Measurements from ENCODE around the gene TYW1B.
"Not testable (repeated sequence)": the region's sequence is repeated elsewhere in the genome, so short reads cannot be mapped to it uniquely, and the experiment has no call there.

The TYW1B gene

DNA sequence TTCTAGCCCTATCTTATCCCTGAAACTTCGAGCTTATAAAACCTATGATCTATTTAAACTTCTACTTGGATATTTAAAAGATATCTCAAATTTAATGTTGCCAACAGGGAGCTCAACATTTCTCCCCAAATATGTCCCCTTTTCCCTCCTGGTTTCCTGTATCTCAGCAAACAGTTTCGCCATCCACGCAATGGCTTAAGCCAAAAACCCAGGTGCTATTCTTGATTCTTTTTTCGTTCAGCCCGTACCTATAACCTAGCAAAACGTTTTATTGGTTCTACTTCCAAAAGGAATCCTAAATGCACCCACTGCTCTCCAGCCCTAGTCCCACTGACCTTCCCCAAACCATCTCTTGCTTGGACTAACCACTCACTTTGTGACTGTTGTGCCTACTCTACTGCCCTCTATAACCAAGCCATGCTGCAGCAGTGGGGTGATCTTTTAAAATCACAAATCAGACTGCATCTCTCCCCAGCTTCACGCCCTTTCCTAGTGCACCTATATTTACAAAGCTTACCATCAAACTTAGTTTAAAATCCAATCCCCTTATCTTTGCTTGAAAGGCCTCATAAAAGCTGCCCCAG, 201.5 kb downstream of the TYW1B start:
- DNase-seq (ENCODE audit: low spot score) = not testable (repeated sequence)

- not testable (repeated sequence) for DNase-seq (ENCODE audit: low spot score)
Measured at GRCh38 chr7:72625721-72626423, 202.1 kb downstream of the TYW1B start.

- DNase-seq (ENCODE audit: low spot score) = no peak
Measured at GRCh38 chr7:72622532-72622931, 205.5 kb downstream of the TYW1B start.

DNA sequence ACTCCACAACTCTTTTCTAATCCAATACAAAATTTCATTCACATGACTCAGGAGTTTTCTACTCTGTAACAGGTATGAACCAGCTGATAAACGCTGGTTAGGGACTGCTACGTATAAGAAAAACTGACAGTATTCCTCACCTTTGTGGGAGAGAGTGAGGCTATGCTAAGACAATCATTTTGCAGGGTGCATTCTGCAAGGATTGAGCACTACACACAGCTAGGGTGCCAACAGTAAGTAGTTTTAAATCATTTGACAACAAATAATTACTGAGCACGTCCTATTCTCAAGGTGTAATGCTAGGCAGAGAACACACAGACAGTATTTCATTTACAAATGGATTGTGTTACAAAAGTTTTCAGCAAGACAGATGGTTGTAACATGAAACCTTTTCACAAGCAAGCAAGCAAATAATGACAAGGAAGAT, 206.2 kb downstream of the TYW1B start:
- not testable (repeated sequence) for DNase-seq (ENCODE audit: low spot score)

- DNase-seq (ENCODE audit: low spot score) = not testable (repeated sequence)
Measured at GRCh38 chr7:72620923-72621322, 207.1 kb downstream of the TYW1B start.

GRCh38 chr7:72618435-72619180, 209.4 kb downstream of the TYW1B start:
- peak; percentile 48 for DNase-seq (ENCODE audit: low spot score)

DNA sequence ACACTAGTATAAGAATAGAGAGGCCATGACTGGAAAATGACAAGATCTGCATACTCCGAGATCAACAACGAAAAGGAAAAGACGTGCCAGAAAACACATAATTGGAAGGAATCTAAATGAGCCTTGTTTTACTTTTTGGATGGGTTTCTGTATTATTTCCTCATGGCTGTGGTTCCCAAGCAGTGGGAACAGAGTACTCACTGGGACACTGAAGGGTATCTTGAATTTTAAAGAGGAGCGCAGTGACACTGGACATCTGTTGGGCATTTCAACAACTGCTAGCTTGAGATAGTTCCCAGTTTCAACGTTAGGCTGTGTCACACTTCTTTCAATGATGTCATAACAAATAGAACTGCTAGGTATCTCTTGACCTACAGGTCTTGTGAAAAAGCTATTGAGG, 218.2 kb downstream of the TYW1B start:
- not testable (repeated sequence) for DNase-seq (ENCODE audit: low spot score)

DNA sequence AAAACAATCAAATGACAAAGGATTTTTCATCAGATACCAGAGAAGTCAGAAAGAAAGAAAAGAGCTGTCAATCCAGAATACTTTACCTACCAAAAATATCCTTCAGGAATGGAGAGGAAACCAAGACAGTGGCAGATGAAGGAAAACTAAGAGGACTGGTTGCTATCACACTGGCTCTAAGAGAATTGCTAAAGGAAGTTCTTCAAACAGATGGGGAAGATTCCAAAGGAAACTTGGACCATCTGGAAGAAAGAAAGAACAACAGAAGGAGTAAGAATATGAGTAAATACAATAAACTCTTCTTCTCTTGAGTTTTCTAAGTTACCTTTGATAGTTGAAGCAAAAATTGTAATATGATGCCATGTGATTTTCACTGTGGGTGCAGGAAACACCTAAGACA, 220.0 kb downstream of the TYW1B start:
- DNase-seq (ENCODE audit: low spot score) = not testable (repeated sequence)

DNA sequence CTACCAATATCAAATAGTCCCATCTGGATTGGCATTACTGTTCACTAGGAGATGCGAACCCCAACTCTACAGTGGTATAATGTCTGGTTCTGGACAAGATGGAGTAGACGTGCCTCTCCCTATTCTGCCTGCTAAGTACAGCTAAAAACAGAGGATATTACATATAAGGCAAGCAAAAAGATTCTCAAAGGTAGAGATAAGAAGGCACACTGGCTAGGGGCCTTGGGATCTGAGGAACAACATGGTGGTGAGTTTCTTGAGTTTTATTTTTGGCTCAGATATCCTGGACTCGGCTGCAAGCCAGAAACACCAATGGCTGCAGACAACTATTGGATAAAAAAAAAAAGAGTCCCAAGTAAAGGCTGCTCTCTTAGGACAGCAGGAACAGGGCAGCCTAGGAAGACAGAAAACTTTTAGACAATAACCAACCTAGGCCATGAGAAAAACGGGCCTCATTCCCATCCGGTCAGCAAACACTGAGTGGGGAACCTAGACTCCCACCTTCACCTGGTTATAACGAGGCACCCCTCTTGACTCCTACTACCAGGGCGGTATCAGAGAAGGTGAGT, 222.1 kb downstream of the TYW1B start:
- not testable (repeated sequence) for DNase-seq (ENCODE audit: low spot score)

DNA sequence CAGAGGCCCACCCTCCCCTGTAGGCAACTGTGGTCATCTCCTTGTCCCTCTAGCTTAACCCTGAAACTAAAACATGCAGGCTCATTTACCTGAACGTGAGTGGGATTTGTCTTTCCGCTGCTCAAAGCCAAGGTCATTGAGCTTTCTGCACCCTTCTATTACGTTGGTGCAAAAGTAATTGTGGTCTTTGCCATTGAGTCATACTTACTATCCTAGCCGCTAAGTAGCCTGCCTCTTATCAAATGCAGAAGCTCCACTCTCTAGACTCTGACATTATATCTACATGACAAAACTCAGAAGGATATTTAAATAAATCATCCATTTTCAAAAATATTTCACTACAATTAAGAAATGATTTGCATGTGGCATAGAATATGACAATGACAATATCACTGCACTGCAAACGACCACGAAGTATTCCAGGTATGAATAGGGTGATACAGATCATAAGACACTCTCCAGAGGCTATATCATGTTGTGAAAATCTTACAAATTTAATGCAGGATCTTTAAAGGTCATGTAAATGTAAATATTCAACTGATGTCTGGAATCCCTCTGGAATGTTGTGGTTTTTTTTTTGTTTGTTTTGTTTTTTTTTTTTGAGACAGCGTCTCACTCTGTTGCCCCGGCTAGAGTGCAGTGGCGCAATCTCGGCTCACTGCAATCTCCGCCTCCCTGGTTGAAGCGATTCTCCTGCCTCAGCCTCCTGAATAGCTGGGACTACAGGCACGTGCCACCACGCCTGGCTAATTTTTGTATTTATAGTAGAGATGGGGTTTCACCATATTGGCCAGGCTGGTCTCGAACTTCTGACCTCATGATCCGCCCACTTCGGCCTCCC, 223.0 kb downstream of the TYW1B start:
- not testable (repeated sequence) for DNase-seq (ENCODE audit: low spot score)

DNA sequence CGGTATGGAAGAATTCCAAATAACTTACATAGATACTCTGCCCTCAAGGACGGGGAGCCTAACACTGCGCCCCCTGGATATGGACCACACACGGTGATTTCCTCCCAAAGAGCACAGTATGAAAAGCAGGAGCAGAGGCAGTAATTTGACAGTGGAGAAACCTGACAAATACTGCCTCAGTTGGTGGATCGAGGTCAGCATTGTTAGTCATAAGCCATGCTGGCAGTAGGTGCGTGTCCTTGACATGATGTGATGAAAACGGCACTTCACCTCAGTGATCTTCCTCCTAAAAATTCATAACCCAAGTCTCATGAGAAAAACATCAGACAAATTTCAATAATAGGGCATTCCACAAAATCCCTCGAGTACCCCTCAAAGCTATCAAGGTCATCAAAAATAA, 224.5 kb downstream of the TYW1B start:
- not testable (repeated sequence) for DNase-seq (ENCODE audit: low spot score)

DNA sequence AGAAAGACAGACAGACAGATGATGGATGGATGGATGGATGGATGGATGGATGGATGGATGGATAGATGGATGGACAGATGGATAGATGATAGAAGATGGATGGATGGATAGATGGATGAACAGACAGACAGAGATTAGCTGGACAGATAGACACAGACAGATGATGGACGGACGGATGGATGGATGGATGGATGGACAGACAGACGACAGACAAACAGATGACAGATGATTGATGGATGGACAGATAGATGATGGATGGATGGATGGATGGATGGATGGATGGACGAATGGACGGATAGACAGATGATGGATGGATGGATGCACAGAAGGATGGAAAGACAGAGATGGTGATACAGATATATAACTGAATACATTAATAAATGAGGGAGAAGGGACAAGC, 224.9 kb downstream of the TYW1B start:
- DNase-seq (ENCODE audit: low spot score) = no peak

DNA sequence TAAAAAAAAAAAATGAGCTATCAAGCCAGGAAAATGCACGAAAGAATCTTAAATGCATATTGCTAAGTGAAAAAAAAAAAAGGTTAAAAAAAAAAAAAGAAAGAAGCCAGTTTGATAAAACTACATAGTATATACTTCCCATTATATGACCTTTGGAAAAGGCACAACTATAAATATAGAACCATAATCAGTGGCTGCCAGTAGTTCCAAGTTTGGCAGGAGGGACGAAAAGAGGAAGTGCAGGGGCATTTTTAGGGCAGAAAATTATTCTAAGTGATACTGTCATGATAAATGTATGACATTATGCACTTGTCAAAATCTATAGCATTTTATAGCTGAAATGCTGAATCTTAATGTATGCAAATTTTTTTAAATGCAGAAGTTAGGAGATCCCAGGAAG, 226.3 kb downstream of the TYW1B start:
- DNase-seq (ENCODE audit: low spot score) = not testable (repeated sequence)

GRCh38 chr7:72590023-72590422, 238.0 kb downstream of the TYW1B start:
- DNase-seq (ENCODE audit: low spot score) = not testable (repeated sequence)

DNA sequence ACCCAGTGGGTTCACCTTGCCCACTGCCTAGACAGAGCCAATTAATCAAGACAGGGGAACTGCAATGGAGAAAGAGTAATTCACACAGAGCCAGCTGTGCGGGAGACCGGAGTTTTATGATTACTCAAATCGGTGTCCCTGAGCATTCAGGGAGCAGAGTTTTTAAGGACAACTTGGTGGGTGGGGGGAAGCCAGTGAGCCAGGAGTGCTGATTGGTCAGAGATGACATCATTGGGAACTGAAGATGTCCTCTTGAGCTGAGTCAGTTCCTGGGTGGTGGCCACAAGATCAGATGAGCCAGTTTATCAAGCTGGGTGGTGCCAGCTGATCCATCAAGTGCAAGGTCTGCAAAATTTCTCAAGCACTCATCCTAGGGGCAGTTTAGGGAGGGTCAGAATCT, 240.7 kb downstream of the TYW1B start:
- DNase-seq (ENCODE audit: low spot score) = not testable (repeated sequence)

DNA sequence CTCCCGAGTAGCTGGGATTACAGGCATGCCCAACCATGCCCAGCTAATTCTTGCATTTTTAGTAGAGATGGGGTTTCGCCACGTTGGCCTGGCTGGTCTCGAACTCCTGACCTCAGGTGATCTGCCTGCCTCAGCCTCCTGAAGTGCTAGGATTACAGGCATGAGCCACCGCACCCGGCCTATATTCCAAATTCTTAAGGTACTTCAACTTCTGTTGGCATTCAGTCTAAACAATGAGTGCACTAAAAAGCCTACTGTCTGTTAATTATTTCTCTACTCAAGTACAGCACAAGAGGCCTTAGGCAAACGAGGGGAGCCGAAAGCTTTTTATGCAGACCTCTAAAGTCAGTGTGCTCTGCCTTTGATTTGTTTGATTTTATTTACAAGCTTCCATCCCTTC, 243.4 kb downstream of the TYW1B start:
- not testable (repeated sequence) for DNase-seq (ENCODE audit: low spot score)

GRCh38 chr7:72583620-72584361, 244.2 kb downstream of the TYW1B start:
- not testable (repeated sequence) for DNase-seq (ENCODE audit: low spot score)

- DNase-seq (ENCODE audit: low spot score) = not testable (repeated sequence)
Measured at GRCh38 chr7:72580142-72580770, 247.7 kb downstream of the TYW1B start.

DNA sequence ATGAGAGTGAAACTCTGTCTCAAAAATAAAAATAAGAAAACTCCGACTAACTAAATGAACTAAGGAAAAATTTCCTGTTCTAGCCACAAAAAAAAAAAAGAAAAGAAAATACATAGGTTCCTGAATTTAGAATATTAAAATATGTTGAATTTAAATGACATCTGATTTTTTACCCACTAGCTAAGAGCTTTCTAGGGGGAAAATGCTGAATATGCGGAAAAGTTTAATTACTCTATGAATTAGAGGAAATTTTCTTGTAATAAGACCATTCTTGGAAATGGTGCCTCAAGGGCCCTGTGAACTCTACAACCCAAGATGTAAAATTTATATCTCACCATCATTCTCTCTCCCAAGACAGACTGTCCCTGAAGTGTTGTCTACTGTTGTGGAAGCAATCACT, 250.9 kb downstream of the TYW1B start:
- DNase-seq (ENCODE audit: low spot score) = no peak

DNA sequence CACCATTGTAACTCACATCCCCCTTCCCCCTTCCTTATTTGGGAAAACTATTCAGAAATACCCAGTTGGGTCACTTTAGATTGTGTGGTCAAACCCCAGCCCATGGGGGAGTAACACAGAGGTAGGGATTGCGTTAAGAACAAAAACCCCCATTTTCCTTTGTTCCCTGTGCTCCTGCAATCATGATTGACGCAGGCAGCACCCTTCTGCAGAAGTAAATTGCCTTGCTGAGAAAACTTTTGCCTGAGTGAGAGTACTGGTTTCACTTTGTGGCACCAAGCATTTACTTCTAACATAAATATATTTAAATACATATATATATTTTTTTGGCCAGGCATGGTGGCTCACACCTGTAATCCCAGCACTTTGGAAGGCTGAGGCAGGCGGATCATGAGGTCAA, 266.0 kb downstream of the TYW1B start:
- not testable (repeated sequence) for DNase-seq (ENCODE audit: low spot score)
